ENCODE measurements around the gene PHF12. TPM values are rescaled to one million over a fixed set of nuclear protein-coding genes. Genes with fewer than 3 reads are reported as not detected.
A peak's percentile ranks its signal among the peaks of the same experiment; 100 is the strongest.

PHF12 gene
- total and polyA plus RNA-seq, 2 of the 4 experiments (the other 2 are of a cell fraction) = 24.4 to 25.6 TPM

- no peak overlapping the region for H3K4me3 ChIP-seq (ENCODE audit: insufficient read depth, low read depth, low read length)
- no peak for DNase-seq
- POLR2A ChIA-PET (ENCODE audit: unreplicated experiment) = no interaction called here
- H2BK120ac ChIP-seq (ENCODE audit: low read depth, low read length) = no peak overlapping the region
- H3K9me1 ChIP-seq (ENCODE audit: insufficient read depth, low read length) = peaks cover 21% of the 10 kb centered on the region
- in situ Hi-C loops (cut with MboI; ENCODE audit: low sequenced_read_pairs) = no loop called here
- H3K27ac ChIP-seq (ENCODE audit: insufficient read depth, low read length) = no peak overlapping the region
- H3K4ac ChIP-seq (ENCODE audit: low read depth, low read length) = no peak overlapping the region
- no peak overlapping the region for H4K91ac ChIP-seq (ENCODE audit: insufficient read depth, low read depth, low read length)
- CTCF ChIA-PET = interaction anchor here (1.0 to 1.1 kb wide), 2 partner anchors 28 to 218 kb away, joined by 3 to 5 read pairs; no protein-coding TSS in a partner anchor
- no peak overlapping the region for H4K5ac ChIP-seq (ENCODE audit: low read depth, low read length)
- no peaks in the 10 kb centered on the region for H3K27me3 ChIP-seq (ENCODE audit: control insufficient read depth, insufficient read depth, low read length)
- H3K9me3 ChIP-seq (ENCODE audit: control insufficient read depth, insufficient read depth, low read length) = no peaks in the 10 kb centered on the region
- peaks cover 13% of the 10 kb centered on the region for H3K36me3 ChIP-seq (ENCODE audit: control insufficient read depth, insufficient read depth, low read length)
- no TSS peak for BruUV-seq (replicated peaks)
- H3K4me2 ChIP-seq (ENCODE audit: low read depth, low read length) = no peak overlapping the region
- no peak for ATAC-seq (ENCODE audit: low read depth)
- dilution Hi-C loops (cut with HindIII; ENCODE audit: low sequenced_read_pairs, unreplicated experiment) = no loop called here
- no peak overlapping the region for H3K14ac ChIP-seq (replicated peaks; ENCODE audit: low read depth, low read length)
- H2AK5ac ChIP-seq (ENCODE audit: low read depth, low read length) = no peak overlapping the region
- no peak overlapping the region for H2BK5ac ChIP-seq (ENCODE audit: low read depth, low read length, poor library complexity, severe bottlenecking)
- intact Hi-C loops (cut with micrococcal nuclease) = no loop called here
- no peak overlapping the region for H3K56ac ChIP-seq (ENCODE audit: extremely low read depth, insufficient read depth, low read length)
- peak overlapping the region; percentile 41; the same call in 1 of the 2 replicates for H3K23ac ChIP-seq (ENCODE audit: low read depth, low read length)
- TF ChIP-seq NFE2L2 (IDR thresholded peaks at IDR 0.05; ENCODE audit: low read depth, low read length) (no peak), MAFK (IDR thresholded peaks at IDR 0.05; ENCODE audit: low read depth, low read length) (no peak), RCOR1 (IDR thresholded peaks at IDR 0.05; ENCODE audit: insufficient replicate concordance, low read length) (no peak), MXI1 (IDR thresholded peaks at IDR 0.05; ENCODE audit: borderline replicate concordance, low read depth, low read length) (no peak), USF2 (IDR thresholded peaks at IDR 0.05; ENCODE audit: low read depth, low read length) (no peak)
- no peak overlapping the region for H3K9ac ChIP-seq (ENCODE audit: low read depth, low read length)
- no peak overlapping the region for H2AK9ac ChIP-seq (replicated peaks; ENCODE audit: low read depth, low read length, poor library complexity)
- peaks cover 15 to 64% of the 10 kb centered on the region in 2 experiments for H3K79me1 ChIP-seq (ENCODE audit: low read depth in 1 of 2, low read length in 2 of 2)
- peaks cover 13% of the 10 kb centered on the region for H3K4me1 ChIP-seq (ENCODE audit: control insufficient read depth, insufficient read depth, low read length)
- no peak overlapping the region for H4K8ac ChIP-seq (ENCODE audit: low read depth in 2 of 2, low read length in 2 of 2)
- no peak overlapping the region for H3K18ac ChIP-seq (ENCODE audit: low read depth, low read length)
- no CpG with 5 or more reads among the region's 4 CpGs for WGBS, 2 experiments (ENCODE audit: extremely low coverage in 2 of 2, insufficient read length in 1 of 2)
- no peak overlapping the region for H2BK20ac ChIP-seq (ENCODE audit: low read depth, low read length)
- H2AFZ ChIP-seq (replicated peaks; ENCODE audit: low read length, poor library complexity) = no peak overlapping the region
- H2BK15ac ChIP-seq (ENCODE audit: low read depth, low read length) = no peak overlapping the region
- peaks cover 89% of the 10 kb centered on the region for H4K20me1 ChIP-seq (ENCODE audit: insufficient read depth, low read length)
Observed at GRCh38 chr17:28944343-28944742, 7.0 kb downstream of the PHF12 start.
